ENCODE data around the gene SLC35F3.
"Not testable (repeated sequence)": the region's sequence is repeated elsewhere in the genome, so short reads cannot be mapped to it uniquely, and the experiment has no call there.

Gene SLC35F3

DNA sequence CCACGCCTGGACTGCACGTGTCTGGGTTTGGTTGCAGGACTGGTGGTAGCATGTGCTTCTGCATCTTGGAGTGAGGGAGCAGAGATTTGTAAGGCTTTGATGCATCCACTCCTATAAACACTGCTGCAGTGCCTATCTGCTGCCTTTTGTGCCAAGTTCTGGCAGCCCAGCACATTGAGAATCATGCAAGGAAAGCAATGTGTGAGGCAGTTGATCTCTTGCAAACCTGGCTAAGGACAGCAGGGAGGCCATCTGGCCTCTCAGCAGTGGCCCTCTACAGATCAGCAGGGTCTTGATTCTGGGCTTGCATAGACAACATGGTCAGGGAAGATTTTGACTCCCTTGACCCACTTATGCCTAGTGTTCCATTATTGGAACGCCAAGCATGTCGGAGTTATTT lies 387.5 kb downstream of the SLC35F3 start:
- no peak for DNase-seq (ENCODE audit: low read depth)

DNA sequence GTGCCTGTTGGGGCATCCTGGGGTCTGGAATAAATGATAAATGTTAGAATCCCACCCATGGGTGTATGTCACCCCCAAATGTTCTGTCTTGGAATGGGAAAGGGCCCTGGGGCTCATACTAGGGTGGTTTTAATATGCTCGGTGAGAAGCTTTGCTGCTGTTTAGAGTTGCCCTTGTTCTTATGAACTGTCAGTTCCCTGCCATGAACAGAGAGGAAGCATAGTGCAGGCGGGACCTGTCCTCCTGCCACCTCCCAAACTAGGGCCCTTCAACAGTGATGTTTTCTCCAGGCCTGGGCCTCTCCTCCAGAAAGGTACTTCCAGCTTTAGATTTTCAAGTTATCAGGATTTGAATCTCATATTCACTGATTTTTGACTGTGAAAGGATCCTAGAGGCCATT lies 388.1 kb downstream of the SLC35F3 start:
- no peak for DNase-seq (ENCODE audit: low read depth)

- no peak for DNase-seq (ENCODE audit: low read depth)
These were observed 389.8 kb downstream of the SLC35F3 start for GRCh38 chr1:234294109-234294817.

DNA sequence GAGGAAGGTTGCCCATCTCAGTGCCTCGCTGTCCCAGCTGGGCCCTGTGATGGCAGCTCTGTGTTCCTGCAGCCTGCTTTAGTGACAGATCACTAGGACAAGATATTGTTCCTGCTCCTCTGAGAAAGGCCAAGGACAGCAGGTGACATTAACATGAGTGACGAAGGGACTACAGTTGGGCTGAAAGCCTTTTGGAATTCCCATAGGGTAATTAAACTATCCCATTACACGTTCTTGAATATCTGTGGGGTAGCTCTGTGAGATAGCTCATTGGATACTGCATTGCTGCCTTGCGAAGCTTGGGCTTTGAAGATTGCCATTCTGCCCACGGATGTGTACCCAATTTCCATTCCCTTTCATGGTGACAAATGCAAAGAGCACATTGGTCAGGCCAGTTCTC lies 390.6 kb downstream of the SLC35F3 start:
- no peak for DNase-seq (ENCODE audit: low read depth)

- DNase-seq (ENCODE audit: low read depth), result no peak
These were observed 391.1 kb downstream of the SLC35F3 start for GRCh38 chr1:234295626-234296025.

DNA sequence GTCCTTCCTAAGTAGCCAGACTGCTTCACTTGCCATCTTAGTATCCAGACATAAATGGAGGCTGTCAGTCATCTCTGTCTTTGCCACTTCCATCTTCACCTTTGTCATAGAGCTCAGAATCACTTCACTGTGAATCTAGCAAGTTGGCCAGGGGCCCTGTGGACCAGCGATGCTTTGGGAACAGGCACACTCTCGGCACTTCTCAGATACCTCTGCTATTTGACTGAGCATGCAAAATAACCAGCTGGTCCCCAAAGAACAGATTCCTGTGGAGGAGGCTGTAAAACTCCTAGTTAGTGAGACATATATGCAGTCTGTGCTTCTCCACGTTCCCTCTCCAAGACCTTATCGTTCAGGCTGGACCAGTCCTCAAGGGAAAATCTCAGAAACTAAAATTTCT lies 392.0 kb downstream of the SLC35F3 start:
- DNase-seq (ENCODE audit: low read depth), result no peak

GRCh38 chr1:234297668-234298067 lies 393.2 kb downstream of the SLC35F3 start:
- no peak for DNase-seq (ENCODE audit: low read depth)

DNA sequence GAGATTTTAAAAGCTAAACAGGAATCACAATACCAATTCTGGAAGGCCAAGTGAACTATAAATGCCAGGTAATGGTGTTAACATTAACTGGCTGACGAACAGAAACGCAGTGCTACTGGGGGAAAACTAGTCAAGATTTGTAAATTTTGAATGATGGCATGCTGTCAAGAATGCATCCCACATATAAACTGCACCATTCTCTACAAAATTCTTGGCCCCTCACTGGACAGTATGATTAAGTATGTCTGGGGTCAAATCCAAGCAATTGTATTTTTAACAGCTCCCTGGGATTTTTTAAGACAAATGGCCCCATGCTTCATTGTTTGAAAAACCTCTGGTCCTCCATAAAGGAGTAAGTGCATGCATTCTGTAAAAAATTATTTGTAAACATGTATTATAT lies 395.6 kb downstream of the SLC35F3 start:
- DNase-seq (ENCODE audit: low read depth), result no peak

DNA sequence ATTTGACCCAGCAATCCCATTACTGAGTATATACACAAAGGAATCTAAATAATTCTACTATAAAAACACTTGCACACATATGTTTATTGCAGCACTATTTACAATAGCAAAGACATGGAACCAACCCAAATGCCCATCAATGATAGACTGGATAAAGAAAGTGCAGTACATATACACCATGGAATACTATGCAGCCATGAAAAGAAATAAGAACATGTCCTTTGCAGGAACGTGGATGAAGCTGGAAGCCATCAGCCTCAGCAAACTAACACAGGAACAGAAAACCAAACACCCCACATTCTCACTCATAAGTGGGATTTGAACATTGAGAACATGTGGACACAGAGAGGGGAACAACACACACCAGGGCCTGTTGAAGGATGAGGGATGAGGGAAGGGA lies 397.2 kb downstream of the SLC35F3 start:
- DNase-seq (ENCODE audit: low read depth), result not testable (repeated sequence)

DNA sequence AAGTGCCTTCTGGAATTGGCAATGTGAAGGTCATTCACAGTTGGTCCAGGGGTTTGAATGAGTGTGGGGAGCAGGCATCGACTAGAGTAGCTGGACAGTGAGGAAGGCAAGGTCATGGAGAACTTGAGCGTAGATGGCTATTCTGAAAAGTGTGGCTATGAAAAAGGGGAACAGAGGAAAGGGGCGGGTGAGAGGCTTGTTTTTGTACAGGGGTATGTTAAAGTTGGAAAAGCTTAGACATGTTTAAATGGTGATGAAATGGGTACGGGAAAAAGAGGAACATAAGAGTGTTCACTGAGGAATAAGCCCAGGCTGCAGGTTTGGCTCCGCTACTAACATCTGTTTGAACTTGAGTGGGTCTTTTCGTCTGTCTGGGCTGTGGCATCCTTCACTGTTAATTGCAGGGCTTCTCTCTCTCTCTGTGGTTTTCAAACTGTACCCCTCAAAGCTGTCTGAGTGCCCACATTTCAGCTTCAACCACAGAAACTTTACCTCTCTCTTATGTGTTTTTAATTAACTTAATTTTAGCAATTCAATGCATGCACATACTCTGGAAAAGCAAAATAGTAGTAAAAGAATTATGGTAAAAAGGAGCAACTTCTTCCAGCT lies 398.0 kb downstream of the SLC35F3 start:
- DNase-seq (ENCODE audit: low read depth), result no peak

GRCh38 chr1:234303231-234303630 lies 398.8 kb downstream of the SLC35F3 start:
- no peak for DNase-seq (ENCODE audit: low read depth)

GRCh38 chr1:234307726-234308125 lies 403.2 kb downstream of the SLC35F3 start:
- no peak for DNase-seq (ENCODE audit: low read depth)

DNA sequence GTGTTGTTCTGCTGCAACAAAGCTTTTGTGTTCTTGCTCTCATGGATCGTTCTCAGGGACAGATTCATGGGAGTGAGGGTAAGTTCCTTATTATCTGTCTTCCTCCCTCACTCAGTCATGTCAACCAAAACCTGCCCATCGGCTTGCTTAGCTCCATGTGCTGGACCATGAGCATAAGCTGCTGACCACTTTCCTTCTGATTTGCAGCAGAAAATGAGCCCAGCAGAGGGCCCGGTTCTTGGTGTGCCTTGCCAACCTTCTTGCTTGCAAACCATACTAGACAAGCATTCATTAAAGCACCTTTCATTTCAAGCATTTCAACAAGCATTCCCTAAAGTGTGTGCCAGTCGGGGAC lies 404.7 kb downstream of the SLC35F3 start:
- DNase-seq (ENCODE audit: low read depth), result no peak

DNA sequence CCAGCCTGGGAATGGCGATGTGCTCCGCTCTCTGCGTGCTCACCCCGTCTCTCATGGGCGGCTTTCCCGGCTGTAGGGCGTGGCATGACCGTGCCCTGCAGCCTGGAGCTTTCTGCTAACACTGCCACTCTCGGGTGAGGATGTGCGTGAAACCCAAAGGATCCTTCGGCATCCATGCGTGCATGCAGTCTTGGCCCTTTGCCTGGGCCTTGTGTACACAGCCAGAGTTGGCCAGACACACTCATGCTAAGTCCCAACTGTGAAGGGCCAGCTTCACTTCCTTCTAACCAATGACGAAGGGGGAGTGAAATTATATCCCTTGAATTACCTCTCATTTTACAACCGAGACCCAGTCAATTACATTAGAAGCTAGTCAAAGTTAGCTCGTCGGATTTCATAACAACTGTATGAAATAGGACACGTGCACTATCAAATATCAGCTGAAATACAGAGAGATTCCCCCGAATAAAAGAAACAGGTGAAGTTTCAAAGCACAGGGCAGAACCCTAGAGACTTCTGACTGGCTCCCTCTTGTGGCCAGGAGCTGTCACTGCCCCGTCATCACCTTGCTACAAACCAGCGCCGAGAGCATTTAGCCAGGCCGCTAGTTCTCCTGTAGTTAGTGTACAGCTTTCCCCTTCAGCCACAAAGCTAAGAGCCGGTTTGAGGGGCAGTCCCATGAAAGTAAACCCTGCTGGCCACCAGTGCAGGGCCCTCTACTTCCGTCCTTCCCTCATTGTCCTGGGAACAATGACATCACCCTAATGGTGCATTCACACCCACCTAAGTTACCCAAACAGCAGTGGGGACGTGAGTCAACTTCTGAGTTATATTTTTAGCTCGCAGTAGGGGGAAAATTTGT lies 405.4 kb downstream of the SLC35F3 start:
- DNase-seq (ENCODE audit: low read depth), result peak; percentile 50

DNA sequence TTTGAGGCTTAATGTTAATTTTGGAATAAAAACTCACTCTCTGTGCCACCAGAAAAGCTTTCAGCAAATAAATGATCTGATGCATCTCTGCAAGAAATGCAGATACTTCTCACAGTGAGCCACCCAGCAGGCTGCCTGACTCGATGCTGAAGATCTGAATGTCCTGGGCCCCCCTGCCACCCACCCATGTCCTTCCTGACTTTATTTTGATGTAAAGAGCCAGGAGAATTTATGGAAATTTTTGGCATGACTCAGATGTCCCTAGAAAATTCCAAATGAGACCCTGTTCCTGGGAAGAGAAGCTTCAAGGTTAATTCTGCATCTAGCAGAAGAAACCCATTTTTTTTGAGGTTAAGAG lies 406.0 kb downstream of the SLC35F3 start:
- DNase-seq (ENCODE audit: low read depth), result no peak

DNA sequence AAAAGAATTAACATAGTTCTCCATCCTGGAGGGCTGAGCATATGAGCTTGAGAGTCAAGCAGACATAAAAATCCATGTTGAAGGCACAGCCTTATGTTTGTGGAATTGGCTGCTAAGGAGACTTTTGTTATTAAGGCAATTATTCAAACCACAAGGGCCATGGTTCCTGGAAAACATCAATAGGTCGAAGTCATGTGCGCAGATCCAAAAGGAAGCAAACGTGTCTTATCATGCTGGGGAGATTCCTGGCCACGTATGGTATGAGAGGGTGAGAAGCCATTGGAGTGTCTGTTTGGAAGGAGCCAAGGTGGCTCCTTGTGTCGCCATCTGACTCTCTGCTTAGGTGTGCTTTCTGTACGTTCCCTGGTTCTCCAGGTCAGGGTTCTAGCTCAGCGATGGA lies 406.9 kb downstream of the SLC35F3 start:
- DNase-seq (ENCODE audit: low read depth), result no peak

DNA sequence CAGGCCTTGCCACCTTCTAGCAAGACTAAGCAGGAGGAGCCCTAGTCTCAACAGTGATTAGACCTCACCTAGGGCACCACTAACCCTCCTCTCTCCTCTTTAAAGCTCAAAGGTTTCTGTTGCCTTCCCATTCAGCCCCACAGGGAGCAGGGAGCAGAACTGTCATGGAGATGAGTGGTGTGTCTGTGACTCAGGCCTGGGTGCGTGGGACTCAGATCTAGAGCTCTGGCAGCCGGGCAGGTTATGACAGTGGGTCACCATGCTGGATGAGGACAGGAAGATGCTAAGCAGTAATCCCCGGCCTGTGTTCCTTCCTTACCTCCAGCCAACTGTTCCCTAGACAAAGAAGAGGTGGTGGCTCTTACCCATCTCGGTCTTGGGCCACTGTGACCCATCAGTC lies 408.7 kb downstream of the SLC35F3 start:
- DNase-seq (ENCODE audit: low read depth), result no peak

- DNase-seq (ENCODE audit: low read depth), result no peak
These were observed 410.6 kb downstream of the SLC35F3 start for GRCh38 chr1:234315091-234315541.

DNA sequence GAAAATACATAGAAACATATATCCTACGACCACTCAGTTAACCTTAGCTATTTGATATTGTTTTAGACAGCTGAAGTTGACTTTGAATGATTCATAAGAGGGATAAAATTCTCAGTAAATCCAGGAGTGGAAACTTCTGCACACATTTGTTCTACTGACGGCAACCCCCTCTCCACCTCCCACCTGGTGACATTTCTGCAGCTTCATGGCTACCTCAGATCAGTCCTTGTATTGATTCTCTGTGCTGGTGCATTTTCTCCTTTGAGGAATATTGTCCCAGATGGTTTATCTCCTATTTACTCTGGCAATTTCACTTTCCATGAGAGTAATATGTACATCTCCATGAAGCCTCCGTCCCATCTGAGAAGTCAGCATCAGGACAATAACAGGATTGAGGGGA lies 411.1 kb downstream of the SLC35F3 start:
- no peak for DNase-seq (ENCODE audit: low read depth)

- no peak for DNase-seq (ENCODE audit: low read depth)
These were observed 412.0 kb downstream of the SLC35F3 start for GRCh38 chr1:234316486-234316885.

DNA sequence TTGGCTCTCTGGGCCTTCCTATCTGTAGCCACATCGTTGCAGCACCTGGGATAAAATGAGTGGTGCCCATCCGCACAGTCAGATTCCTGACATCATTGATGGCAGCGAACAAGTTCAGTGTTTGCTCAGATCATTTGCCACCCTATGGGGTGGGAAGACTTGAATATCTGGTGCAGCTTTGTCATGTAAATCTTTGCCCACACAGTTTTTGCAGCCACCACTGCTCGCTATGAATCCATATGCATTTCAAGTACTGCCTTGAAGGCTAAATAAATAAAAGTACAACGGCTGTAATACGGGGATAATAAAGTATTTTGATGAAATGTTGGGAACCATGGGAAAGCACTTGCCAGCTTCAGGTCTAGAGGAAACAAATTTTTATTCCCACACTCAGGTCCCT lies 412.5 kb downstream of the SLC35F3 start:
- DNase-seq (ENCODE audit: low read depth), result no peak

- no peak for DNase-seq (ENCODE audit: low read depth)
These were observed 415.6 kb downstream of the SLC35F3 start for GRCh38 chr1:234320069-234320468.

GRCh38 chr1:234320549-234320948 lies 416.1 kb downstream of the SLC35F3 start:
- DNase-seq (ENCODE audit: low read depth), result no peak
